HG03103 (cell line): ENCODE data around the gene GRIK5.

ENCODE experiments used
- ATAC-seq: cut with Tn5 transposase; IDR thresholded peaks from one replicate; pipeline ENCODE4 v1.9.1; 2021; ENCODE audit warnings: low read depth; ENCODE audit not compliant: unreplicated experiment

Gene GRIK5

GRCh38 chr19:42076380-42076944 is 6.5 kb upstream of the GRIK5 start:
- ATAC-seq, result no peak

- peak; percentile 86 for ATAC-seq
These were observed 5.8 kb upstream of the GRIK5 start, which contains the start of gene ZNF574 for GRCh38 chr19:42075616-42076379. Gene ZNF574, plus strand, starts transcription at chr19:42076166. Its CDS starts 2,441 bp downstream, at chr19:42078607.

- no peak for ATAC-seq
These were observed 5.3 kb upstream of the GRIK5 start for GRCh38 chr19:42075364-42075615.

GRCh38 chr19:42074513-42075363 is 4.7 kb upstream of the GRIK5 start:
- no peak for ATAC-seq

GRCh38 chr19:42071247-42071646 is 1.2 kb upstream of the GRIK5 start:
- ATAC-seq, result no peak

GRCh38 chr19:42068756-42069571 is 1.0 kb downstream of the GRIK5 start:
- ATAC-seq, result no peak

GRCh38 chr19:42068361-42068755 is 1.6 kb downstream of the GRIK5 start:
- ATAC-seq, result no peak

- ATAC-seq, result no peak
These were observed 2.6 kb downstream of the GRIK5 start for GRCh38 chr19:42067315-42067888.

- ATAC-seq, result no peak
These were observed 3.8 kb downstream of the GRIK5 start for GRCh38 chr19:42066075-42066754.

GRCh38 chr19:42065511-42065910 is 4.5 kb downstream of the GRIK5 start:
- ATAC-seq, result no peak

- ATAC-seq, result no peak
These were observed 5.0 kb downstream of the GRIK5 start for GRCh38 chr19:42065051-42065450.

- no peak for ATAC-seq
These were observed 5.6 kb downstream of the GRIK5 start for GRCh38 chr19:42064432-42064831.

- no peak for ATAC-seq
These were observed 7.6 kb downstream of the GRIK5 start for GRCh38 chr19:42062381-42062780.

- no peak for ATAC-seq
These were observed 9.9 kb downstream of the GRIK5 start for GRCh38 chr19:42060117-42060516.

GRCh38 chr19:42059196-42059595 is 10.8 kb downstream of the GRIK5 start:
- ATAC-seq, result no peak

GRCh38 chr19:42057846-42058245 is 12.2 kb downstream of the GRIK5 start:
- no peak for ATAC-seq

- no peak for ATAC-seq
These were observed 15.8 kb downstream of the GRIK5 start for GRCh38 chr19:42054205-42054604.

GRCh38 chr19:42053037-42053935 is 16.7 kb downstream of the GRIK5 start:
- ATAC-seq, result no peak
